Thyroid gland (tissue), 4 donors: Measurements from ENCODE around the gene ARL16. TPM values are rescaled to one million over a fixed set of nuclear protein-coding genes. Genes with fewer than 3 reads are reported as not detected.
A peak's percentile ranks its signal among the peaks of the same experiment; 100 is the strongest.

ENCODE experiments used
- DNase-seq, 2 donors: peaks; one replicate each; pipeline ENCODE4 v3.0.0-alpha.2; 2019
- H3K27ac ChIP-seq, 3 donors: fragments of 200-600 bp; sonication (generic); 1 replicate in 2 of 3; 2 replicates in 1 of 3; pipeline ENCODE4 v1.5.1; 2016 to 2019; ENCODE audit warnings: mild to moderate bottlenecking in 1 of 3, moderate library complexity in 1 of 3
- H3K27me3 ChIP-seq: fragments of 200-600 bp; sonication (generic); one replicate; pipeline ENCODE4 v1.5.1; 2019
- H3K36me3 ChIP-seq, 2 donors: fragments of 200-600 bp; sonication (generic); one replicate each; pipeline ENCODE4 v1.5.1; 2016 to 2019
- H3K4me1 ChIP-seq, 2 donors: fragments of 200-600 bp; sonication (generic); one replicate each; pipeline ENCODE4 v1.5.1; 2017 to 2019
- H3K4me3 ChIP-seq, 3 donors: fragments of 200-600 bp; sonication (generic); replicated peaks in 1 of 3; 1 replicate in 2 of 3; 2 replicates in 1 of 3; pipeline ENCODE4 v1.5.1; 2016; ENCODE audit warnings: mild to moderate bottlenecking in 1 of 3
- H3K9me3 ChIP-seq: fragments of 200-600 bp; sonication (generic); one replicate; pipeline ENCODE4 v1.5.1; 2017
- POLR2A ChIP-seq, 2 donors: fragments of 450-650 bp; IDR thresholded peaks; one replicate each; pipeline ENCODE4 v1.6.1; 2017; ENCODE audit warnings: antibody characterized with exemption in 2 of 2, mild to moderate bottlenecking in 2 of 2, moderate library complexity in 1 of 2
- WGBS, 2 donors: methylation state at CpG; one replicate each; pipeline ENCODE4 v1.1.5; 2017; 5-methylcytosine and 5-hydroxymethylcytosine counted together
- intact Hi-C: fragments of 100-400 bp; cut with DNase I; formaldehyde crosslinking; loops from one replicate; pipeline ENCODE4 v1.15.1; 2023
- total RNA-seq, 4 donors: library from RNA; depleted of rRNA; stranded (reverse); fragments of >200 nt; gene quantifications; one replicate each; pipeline ENCODE4 v1.2.3, GENCODE V29; 2016
- TF ChIP-seq, protein P1 (sequence below), 6 experiments: fragments of 200-600 bp in 3 of 6; fragments of 450-650 bp in 3 of 6; sonication (generic) in 3 of 6; IDR thresholded peaks; one replicate each; pipeline ENCODE4 v1.5.1; 2016 to 2019; ENCODE audit warnings: antibody characterized with exemption in 6 of 6, mild to moderate bottlenecking in 2 of 6, inconsistent platforms in 1 of 6, moderate library complexity in 1 of 6

Gene ARL16
- total RNA-seq, 4 donors from 2014 or later = 29.7 to 46.5 (median 37.2) TPM

DNA sequence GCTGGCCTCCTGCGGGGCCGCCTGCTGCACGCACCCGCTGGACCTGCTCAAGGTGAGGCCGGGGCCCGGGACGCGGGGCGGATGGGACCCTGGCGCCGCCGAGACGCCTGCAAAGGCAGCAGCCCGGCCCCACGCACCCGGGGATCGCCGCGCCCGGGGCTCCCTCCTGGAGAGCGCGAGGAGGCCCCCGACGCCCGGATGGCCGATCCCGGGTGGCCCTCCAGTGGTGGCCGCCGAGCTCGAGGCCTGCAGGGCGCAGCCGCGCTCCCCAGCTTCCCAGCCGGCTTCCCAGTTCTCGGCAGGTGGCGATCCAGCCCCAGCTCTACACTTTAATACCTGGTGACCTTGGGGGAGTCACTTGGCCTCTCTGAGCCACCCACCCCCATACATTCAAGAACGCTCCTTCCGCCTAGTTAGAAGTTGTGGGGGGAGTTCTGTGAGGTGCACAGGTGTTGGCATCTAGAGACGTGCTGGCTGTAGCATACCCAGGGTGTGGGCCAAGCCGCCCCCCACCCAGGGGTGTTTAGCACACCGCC is 28.9 kb upstream of the ARL16 start:
- Histone ChIP-seq H3K27me3 (no peaks in the 10 kb centered on the region), H3K27ac (no peak overlapping the region)

GRCh38 chr17:81711814-81712467 is 28.3 kb upstream of the ARL16 start, which contains the start of gene SLC25A10:
Gene SLC25A10, plus strand, starts transcription at chr17:81712284. Its CDS starts 143 bp downstream, at chr17:81712427.
- peaks cover 23 to 27% of the 10 kb centered on the region in 2 donors for H3K4me1 ChIP-seq
- H3K9me3 ChIP-seq = no peaks in the 10 kb centered on the region
- peak within 1 kb of the TSS in 1 of 3 donors; percentile 59 for H3K27ac ChIP-seq
- TF ChIP-seq, protein P1, sequence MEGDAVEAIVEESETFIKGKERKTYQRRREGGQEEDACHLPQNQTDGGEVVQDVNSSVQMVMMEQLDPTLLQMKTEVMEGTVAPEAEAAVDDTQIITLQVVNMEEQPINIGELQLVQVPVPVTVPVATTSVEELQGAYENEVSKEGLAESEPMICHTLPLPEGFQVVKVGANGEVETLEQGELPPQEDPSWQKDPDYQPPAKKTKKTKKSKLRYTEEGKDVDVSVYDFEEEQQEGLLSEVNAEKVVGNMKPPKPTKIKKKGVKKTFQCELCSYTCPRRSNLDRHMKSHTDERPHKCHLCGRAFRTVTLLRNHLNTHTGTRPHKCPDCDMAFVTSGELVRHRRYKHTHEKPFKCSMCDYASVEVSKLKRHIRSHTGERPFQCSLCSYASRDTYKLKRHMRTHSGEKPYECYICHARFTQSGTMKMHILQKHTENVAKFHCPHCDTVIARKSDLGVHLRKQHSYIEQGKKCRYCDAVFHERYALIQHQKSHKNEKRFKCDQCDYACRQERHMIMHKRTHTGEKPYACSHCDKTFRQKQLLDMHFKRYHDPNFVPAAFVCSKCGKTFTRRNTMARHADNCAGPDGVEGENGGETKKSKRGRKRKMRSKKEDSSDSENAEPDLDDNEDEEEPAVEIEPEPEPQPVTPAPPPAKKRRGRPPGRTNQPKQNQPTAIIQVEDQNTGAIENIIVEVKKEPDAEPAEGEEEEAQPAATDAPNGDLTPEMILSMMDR (IDR thresholded peaks at IDR 0.05) = peak in 2 of 6 experiments; percentile 8 to 15
- peak in 1 of 2 donors; percentile 53 for TF ChIP-seq POLR2A (IDR thresholded peaks at IDR 0.05)
- peaks cover 5 to 8% of the 10 kb centered on the region in 2 donors for H3K36me3 ChIP-seq
- H3K27me3 ChIP-seq = no peaks in the 10 kb centered on the region
- WGBS, 2 donors = 0% methylated on average over 1 to 6 of the region's 89 CpGs
- H3K4me3 ChIP-seq = peak within 1 kb of the TSS; percentile 42 to 78 (median 65)
- DNase-seq = peak; percentile 89 to 90
- intact Hi-C loops = loop anchor here (5.0 kb wide), 1 partner anchor 145 kb away; no protein-coding TSS in a partner anchor

More for the DNA sequence above, 28.9 kb upstream of the ARL16 start:
- intact Hi-C loops = loop anchor here (5.0 kb wide), 1 partner anchor 145 kb away; no protein-coding TSS in a partner anchor
- TF ChIP-seq, protein P1 (IDR thresholded peaks at IDR 0.05) = peak in 1 of 6 experiments; percentile 16
- TF ChIP-seq POLR2A (IDR thresholded peaks at IDR 0.05) = no peak
- H3K9me3 ChIP-seq = no peaks in the 10 kb centered on the region
- peak overlapping the region; percentile 42 to 78 (median 65) for H3K4me3 ChIP-seq
- H3K4me1 ChIP-seq = peaks cover 23 to 27% of the 10 kb centered on the region in 2 donors
- H3K36me3 ChIP-seq = peaks cover 0 to 2% of the 10 kb centered on the region in 2 donors
- peak; percentile 45 to 52 for DNase-seq
- 0% methylated on average over 2 of the region's 41 CpGs; no CpG with 5 or more reads in 1 of the 2 donors for WGBS, 2 donors

GRCh38 chr17:81710514-81711308 is 27.1 kb upstream of the ARL16 start:
- no peaks in the 10 kb centered on the region for H3K27me3 ChIP-seq
- H3K4me1 ChIP-seq = peaks cover 23 to 27% of the 10 kb centered on the region in 2 donors
- TF ChIP-seq POLR2A (IDR thresholded peaks at IDR 0.05) = no peak
- TF ChIP-seq, protein P1 (IDR thresholded peaks at IDR 0.05) = no peak
- no peak overlapping the region for H3K4me3 ChIP-seq
- no peak overlapping the region for H3K27ac ChIP-seq
- intact Hi-C loops = loop anchor here (5.0 kb wide), 1 partner anchor 147 kb away; no protein-coding TSS in a partner anchor
- peaks cover 10 to 13% of the 10 kb centered on the region in 2 donors for H3K36me3 ChIP-seq
- peak in 1 of 2 donors; percentile 32 for DNase-seq
- WGBS, 2 donors = 13 to 21% methylated on average over 11 to 25 of the region's 29 CpGs
- no peaks in the 10 kb centered on the region for H3K9me3 ChIP-seq

DNA sequence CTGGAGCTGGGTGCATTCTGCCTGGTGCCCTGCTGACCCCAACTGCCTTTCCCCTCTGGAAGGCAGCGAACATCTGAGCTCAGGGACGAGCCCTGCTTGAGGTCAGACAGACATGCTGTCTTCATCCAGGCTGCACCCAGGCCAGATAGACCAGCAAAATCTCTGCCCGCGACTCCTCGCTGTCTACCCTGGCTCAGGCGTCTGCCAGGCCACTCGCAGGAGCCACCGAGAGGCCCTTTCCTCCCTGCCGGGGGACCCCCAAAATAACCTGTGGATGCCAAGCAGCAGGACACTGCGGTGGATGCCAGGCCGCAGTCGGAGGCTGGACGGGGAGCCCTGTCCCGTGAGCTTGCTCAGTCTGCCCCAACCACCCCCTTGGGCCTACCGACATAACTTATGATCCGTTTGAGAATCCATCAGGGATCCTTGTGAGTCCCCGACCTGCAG is 25.2 kb upstream of the ARL16 start:
- no peaks in the 10 kb centered on the region for H3K27me3 ChIP-seq
- TF ChIP-seq, protein P1 (IDR thresholded peaks at IDR 0.05) = no peak
- no peak for TF ChIP-seq POLR2A (IDR thresholded peaks at IDR 0.05)
- no peaks in the 10 kb centered on the region for H3K9me3 ChIP-seq
- peaks cover 32% of the 10 kb centered on the region in 2 donors for H3K4me1 ChIP-seq
- peaks cover 10 to 17% of the 10 kb centered on the region in 2 donors for H3K36me3 ChIP-seq
- no peak for DNase-seq
- no peak overlapping the region for H3K27ac ChIP-seq
- no peak overlapping the region for H3K4me3 ChIP-seq
- 63 to 93% methylated on average over 3 to 14 of the region's 17 CpGs for WGBS, 2 donors
- intact Hi-C loops = no loop called here
